ENCODE measurements around the gene RRAGC.
"Not testable (repeated sequence)": the region's sequence is repeated elsewhere in the genome, so short reads cannot be mapped to it uniquely, and the experiment has no call there.

Gene RRAGC

DNA sequence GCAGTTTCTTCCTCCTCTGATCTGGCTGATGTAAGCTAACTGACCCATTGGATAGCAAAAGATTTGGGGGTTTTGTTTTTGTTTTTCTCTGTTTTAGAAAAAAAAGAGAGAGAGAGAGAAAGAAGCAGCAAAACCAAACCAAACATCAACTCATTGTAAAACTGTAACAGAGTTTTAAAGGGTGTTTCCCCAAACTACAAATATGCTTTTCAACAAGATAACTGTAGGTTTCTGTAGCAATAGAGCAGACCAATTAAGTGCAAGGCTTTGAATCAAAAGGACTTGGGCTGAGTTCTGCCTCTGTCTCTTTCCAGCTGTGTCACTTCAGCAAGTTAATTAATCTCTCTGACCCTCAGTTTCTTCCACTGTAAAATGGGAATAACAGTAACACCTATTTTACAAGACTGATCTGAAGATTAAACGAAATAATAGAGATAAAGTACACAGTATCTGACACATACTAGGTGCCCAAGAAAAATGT, 44.5 kb downstream of the RRAGC start:
- no peak for FAIRE-seq

DNA sequence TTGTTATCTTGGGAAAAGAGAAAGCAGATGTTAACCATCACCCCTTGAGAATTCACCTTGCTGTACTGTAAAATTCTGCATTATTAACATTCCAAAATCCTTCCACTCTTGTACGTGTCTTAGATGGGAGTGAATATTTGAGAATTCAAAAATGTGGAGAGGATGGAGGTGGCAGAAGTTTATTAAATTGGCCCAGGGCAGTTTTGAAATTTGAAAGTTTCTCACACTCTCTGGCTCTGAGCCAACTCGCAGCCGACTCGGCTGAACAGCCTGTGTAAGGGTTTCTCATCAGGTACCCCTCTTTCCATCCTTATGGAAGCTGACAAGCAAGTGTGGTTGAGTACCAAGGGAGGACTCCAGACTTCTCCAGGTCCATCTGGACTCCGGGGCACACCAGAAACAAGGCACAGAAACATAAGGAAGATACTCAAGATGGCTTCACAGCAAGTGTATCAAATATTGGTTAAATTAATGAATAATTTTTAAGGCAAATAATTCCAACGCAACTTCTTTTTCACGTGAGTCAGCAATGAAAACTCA, 45.1 kb downstream of the RRAGC start:
- FAIRE-seq, result no peak

GRCh38 chr1:38812981-38813380, 46.6 kb downstream of the RRAGC start:
- no peak for FAIRE-seq

GRCh38 chr1:38811466-38811865, 48.1 kb downstream of the RRAGC start:
- FAIRE-seq, result not testable (repeated sequence)

- no peak for FAIRE-seq
Observed at GRCh38 chr1:38806090-38806489, 53.5 kb downstream of the RRAGC start.

GRCh38 chr1:38805036-38805435, 54.5 kb downstream of the RRAGC start:
- FAIRE-seq, result no peak

GRCh38 chr1:38804062-38804886, 55.3 kb downstream of the RRAGC start:
- no peak for FAIRE-seq

DNA sequence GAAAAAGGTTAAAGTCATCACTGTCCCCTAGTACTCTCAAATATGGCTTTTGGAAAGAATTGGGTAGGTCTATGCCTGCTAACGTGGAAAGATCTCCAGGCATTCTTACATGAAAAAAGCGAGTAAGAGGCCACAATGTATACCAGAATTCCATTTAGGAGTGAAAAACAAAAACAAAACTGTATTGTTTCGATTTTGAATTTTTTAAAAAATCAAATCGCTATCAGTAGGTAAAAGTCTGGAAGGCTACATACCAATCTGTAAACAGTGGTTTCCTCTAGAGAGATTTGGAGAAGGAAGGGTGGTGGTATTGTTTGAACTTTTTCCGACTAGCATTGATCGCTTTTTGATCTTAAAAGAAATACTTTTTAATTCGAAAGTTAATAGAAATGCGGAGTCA, 55.9 kb downstream of the RRAGC start:
- no peak for FAIRE-seq

GRCh38 chr1:38800720-38801671, 58.6 kb downstream of the RRAGC start:
- no peak for FAIRE-seq

- FAIRE-seq, result no peak
Observed at GRCh38 chr1:38793299-38793698, 66.3 kb downstream of the RRAGC start.

DNA sequence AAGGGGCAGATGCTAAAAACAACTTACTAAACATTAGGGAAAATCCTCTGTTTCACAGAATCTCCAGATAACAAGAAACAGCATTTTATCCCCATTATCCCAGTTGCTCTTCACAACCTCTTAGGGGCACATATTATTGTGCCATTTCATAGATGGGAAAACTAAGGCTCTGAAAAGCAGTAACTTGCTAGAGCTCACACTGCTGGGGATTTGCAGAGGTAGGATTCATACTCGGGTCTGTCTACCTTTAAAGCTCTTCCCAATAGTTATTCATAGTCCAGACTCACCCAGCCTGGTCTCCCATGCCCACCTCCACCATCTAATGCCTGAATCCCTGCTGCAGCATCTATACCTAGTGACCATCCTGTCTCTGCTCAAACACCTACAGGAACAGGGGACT, 67.7 kb downstream of the RRAGC start:
- no peak for FAIRE-seq

DNA sequence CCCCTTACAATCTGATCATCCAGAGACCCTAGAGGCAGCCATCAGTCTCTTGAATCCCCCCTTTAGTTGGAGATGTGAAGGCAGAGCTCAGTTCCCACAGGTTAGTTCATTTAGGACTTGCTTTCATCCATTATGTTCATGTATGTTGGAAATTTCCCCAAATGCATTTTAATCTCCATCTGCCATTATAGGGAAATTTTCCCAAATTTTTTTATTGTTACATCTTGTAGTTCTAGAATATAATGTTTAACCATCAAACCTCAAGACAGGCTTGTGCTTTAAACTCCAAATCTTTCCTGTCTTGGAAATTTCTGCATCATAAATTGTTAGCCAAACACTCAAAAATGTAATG, 68.4 kb downstream of the RRAGC start:
- FAIRE-seq, result no peak

DNA sequence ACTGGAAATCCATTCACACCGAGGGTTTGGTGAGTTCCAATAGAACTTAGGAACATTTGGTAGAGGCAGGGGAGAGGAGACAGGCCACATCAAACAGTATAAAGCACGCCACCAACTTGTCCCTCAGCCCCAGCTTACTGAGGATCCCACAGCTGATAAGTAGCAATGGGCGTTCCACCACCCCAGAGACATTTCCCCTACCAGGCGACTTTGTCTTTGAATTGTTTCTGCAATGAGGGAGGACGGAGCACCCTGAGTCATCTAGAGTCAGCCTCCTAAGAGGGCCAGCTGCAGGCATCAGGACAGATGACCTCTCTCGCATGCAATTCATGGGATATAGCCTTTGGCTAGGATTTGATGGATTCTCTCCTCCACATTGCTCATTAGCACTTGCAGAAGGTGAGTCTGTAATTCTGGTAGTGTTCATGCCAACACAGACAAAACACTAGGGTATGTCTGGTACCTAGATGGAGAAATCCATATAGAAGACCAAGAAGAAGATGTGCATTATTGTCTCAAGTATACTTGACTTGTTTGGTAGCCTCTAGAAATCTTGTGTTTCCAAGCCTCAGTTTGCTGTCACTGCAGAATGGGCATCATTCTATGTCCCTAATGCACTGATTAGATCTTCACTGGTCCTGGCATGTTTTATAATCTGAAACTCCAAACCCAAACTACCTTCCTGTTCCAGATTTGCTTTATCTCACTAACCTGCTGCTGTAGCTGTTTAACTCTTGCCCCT, 69.0 kb downstream of the RRAGC start:
- FAIRE-seq, result no peak

DNA sequence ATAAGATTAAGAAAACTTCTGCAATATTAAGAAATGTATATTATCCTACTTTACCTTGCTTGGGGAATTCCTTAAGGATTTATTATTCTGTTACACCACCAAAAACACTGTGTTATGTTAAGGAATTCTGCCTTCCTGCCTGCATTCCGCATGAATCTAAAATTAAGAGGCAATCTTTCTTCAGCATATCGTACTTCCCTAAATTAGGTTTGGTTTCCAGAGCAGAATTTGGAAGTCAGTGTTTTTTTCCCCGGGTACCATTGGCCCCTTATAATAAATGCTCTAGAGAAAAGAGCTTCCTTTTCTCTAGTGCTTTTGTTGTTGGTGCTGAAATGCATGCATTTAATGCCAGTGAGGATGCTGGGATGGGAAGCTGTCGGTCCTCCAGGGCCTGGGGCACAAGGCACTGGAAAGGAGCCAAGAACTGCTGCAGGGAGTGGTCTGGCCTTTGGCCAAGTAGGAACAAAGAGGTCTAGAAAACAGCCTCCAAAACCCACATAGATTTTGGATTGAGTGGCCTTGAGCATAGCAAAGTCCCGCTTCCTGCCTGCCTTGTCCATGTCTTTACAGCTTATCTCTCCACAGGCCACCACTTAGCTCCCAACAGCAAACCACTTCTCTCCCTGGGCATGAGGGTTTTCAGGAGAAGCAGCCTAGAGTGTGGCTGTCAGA, 69.9 kb downstream of the RRAGC start:
- FAIRE-seq, result no peak

GRCh38 chr1:38788341-38789336, 70.9 kb downstream of the RRAGC start:
- no peak for FAIRE-seq

Measured in islet of Langerhans (tissue), 1 donor.